GM12873 (cell line): ENCODE measurements around the gene IFNG.

Source experiments
- CTCF ChIP-seq: IDR thresholded peaks from 2 replicates; pipeline ENCODE4 v1.5.1; 2012; ENCODE audit warnings: low read depth, mild to moderate bottlenecking, moderate library complexity, low read length, control low read depth; ENCODE audit not compliant: insufficient read depth; ENCODE audit errors: missing control alignments

Gene IFNG

GRCh38 chr12:68121143-68121542 is 38.4 kb downstream of the IFNG start:
- TF ChIP-seq CTCF: no peak

- no peak for TF ChIP-seq CTCF
Observed at GRCh38 chr12:68119724-68120211, 39.8 kb downstream of the IFNG start.

- no peak for TF ChIP-seq CTCF
Observed at GRCh38 chr12:68119250-68119649, 40.3 kb downstream of the IFNG start.

GRCh38 chr12:68118096-68118755 is 41.3 kb downstream of the IFNG start:
- TF ChIP-seq CTCF: no peak

GRCh38 chr12:68117661-68118060 is 41.9 kb downstream of the IFNG start:
- TF ChIP-seq CTCF: no peak

- TF ChIP-seq CTCF: no peak
Observed at GRCh38 chr12:68115281-68115680, 44.3 kb downstream of the IFNG start.

DNA sequence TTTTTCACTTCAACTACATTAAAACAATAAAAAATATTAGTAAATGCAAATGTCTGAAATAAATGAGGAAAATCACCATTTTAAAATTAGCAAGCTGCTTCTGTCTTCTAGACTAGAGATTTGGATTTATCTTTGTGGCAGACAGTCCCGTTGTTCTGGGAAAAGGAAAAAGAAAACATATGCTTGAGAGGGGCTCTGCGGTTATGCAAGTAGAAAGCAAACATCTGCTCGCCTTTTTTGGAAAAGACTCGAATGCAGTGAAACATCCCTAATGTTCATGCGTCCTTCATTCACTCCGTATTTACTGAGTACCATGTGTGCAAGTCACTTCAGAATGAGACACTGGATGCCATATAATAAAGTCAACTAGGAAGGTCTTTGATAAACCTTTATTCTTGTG is 44.9 kb downstream of the IFNG start:
- no peak for TF ChIP-seq CTCF
